HS-5 (cell line): Measurements from ENCODE around the gene DYNLL1.
"Not testable (repeated sequence)": the region's sequence is repeated elsewhere in the genome, so short reads cannot be mapped to it uniquely, and the experiment has no call there.

Source experiments
- DNase-seq: peaks from one replicate; pipeline ENCODE4 v3.0.0-alpha.2; 2012; ENCODE audit warnings: low read depth

The DYNLL1 gene

GRCh38 chr12:120495731-120496412, at the start of gene DYNLL1:
TSS of gene DYNLL1 (plus strand) at chr12:120496113. CDS start at chr12:120496422, 309 bp downstream.
- peak; percentile 93 for DNase-seq

- DNase-seq = not testable (repeated sequence)
Observed at GRCh38 chr12:120446844-120447178, 49.1 kb upstream of the DYNLL1 start.

GRCh38 chr12:120447992-120448391, 47.9 kb upstream of the DYNLL1 start:
- no peak for DNase-seq

GRCh38 chr12:120452524-120452923, 43.4 kb upstream of the DYNLL1 start:
- DNase-seq = not testable (repeated sequence)

- DNase-seq = no peak
Observed at GRCh38 chr12:120453060-120453750, 42.7 kb upstream of the DYNLL1 start.

- DNase-seq = no peak
Observed at GRCh38 chr12:120453977-120454376, 41.9 kb upstream of the DYNLL1 start.

GRCh38 chr12:120455302-120455701, 40.6 kb upstream of the DYNLL1 start:
- DNase-seq = no peak

- DNase-seq = no peak
Observed at GRCh38 chr12:120457133-120457532, 38.8 kb upstream of the DYNLL1 start.

- no peak for DNase-seq
Observed at GRCh38 chr12:120460157-120460556, 35.8 kb upstream of the DYNLL1 start.

- DNase-seq = no peak
Observed at GRCh38 chr12:120462099-120462640, 33.7 kb upstream of the DYNLL1 start.

- no peak for DNase-seq
Observed at GRCh38 chr12:120463712-120464111, 32.2 kb upstream of the DYNLL1 start.

- no peak for DNase-seq
Observed at GRCh38 chr12:120465756-120466155, 30.2 kb upstream of the DYNLL1 start.

GRCh38 chr12:120466560-120467315, 29.2 kb upstream of the DYNLL1 start:
- DNase-seq = no peak

- DNase-seq = no peak
Observed at GRCh38 chr12:120467439-120467838, 28.5 kb upstream of the DYNLL1 start.

GRCh38 chr12:120468325-120468820, 27.5 kb upstream of the DYNLL1 start:
- no peak for DNase-seq

- DNase-seq = no peak
Observed at GRCh38 chr12:120468821-120469449, 27.0 kb upstream of the DYNLL1 start.

- DNase-seq = peak; percentile 76
Observed at GRCh38 chr12:120469450-120470149, 26.3 kb upstream of the DYNLL1 start, which contains the start of gene SRSF9. TSS of gene SRSF9 (minus strand) at chr12:120469748. CDS start at chr12:120469609, 139 bp downstream.

GRCh38 chr12:120470150-120470784, 25.6 kb upstream of the DYNLL1 start:
- no peak for DNase-seq

- DNase-seq = no peak
Observed at GRCh38 chr12:120472521-120472920, 23.4 kb upstream of the DYNLL1 start.

GRCh38 chr12:120473807-120474615, 21.9 kb upstream of the DYNLL1 start:
- DNase-seq = no peak
